B cell (primary cell): Measurements from ENCODE around the gene PUS10. TPM values are rescaled to one million over a fixed set of nuclear protein-coding genes. Genes with fewer than 3 reads are reported as not detected.

Source experiments
- ATAC-seq: fragments of 200-7000 bp; cut with Tn5 transposase; one replicate; pipeline ENCODE4 v1.10.0; 2021; ENCODE audit warnings: low read depth, mild to moderate bottlenecking, moderate number of reproducible peaks, moderate library complexity
- CTCF ChIA-PET: fragments of 350-600 bp; sonication (Branson Sonifier 250); formaldehyde crosslinking; loops from one replicate; lab custom pipeline; 2021; ENCODE audit warnings: antibody characterized with exemption, inconsistent platforms; lab: Charles Lee
- POLR2A ChIA-PET: fragments of 350-600 bp; sonication (Branson Sonifier 250); formaldehyde crosslinking; loops from one replicate; lab custom pipeline; 2021; ENCODE audit warnings: antibody characterized with exemption; lab: Charles Lee
- DNase-seq: peaks from one replicate; pipeline ENCODE4 v3.0.0; 2013
- H2AFZ ChIP-seq: 2 replicates; pipeline ENCODE4 v1.6.1; 2012; ENCODE audit warnings: mild to moderate bottlenecking, low read depth, low read length; ENCODE audit not compliant: insufficient read depth, poor library complexity, severe bottlenecking
- H3K27ac ChIP-seq, 2 donors: 1 replicate in 1 of 2; 2 replicates in 1 of 2; pipeline ENCODE4 v1.5.1; 2012 to 2013; ENCODE audit warnings: low read length in 2 of 2, mild to moderate bottlenecking in 2 of 2, moderate library complexity in 1 of 2
- H3K27me3 ChIP-seq, 4 experiments: fragments of 200-600 bp in 1 of 4; sonication (generic) in 1 of 4; replicated peaks in 1 of 4; 1 replicate in 2 of 4; 2 replicates in 2 of 4; pipeline versions ENCODE4 v1.6.1 to v1.7.0; 2013 to 2016; ENCODE audit warnings: low read length in 3 of 4, mild to moderate bottlenecking in 2 of 4, mixed read lengths in 1 of 4, moderate library complexity in 1 of 4; ENCODE audit not compliant: insufficient read depth in 4 of 4, control insufficient read depth in 3 of 4; ENCODE audit errors: control extremely low read depth in 1 of 4
- H3K36me3 ChIP-seq, 2 experiments: replicated peaks in 1 of 2; 1 replicate in 1 of 2; 2 replicates in 1 of 2; pipeline versions ENCODE4 v1.6.1 to v1.7.1; 2013; ENCODE audit warnings: low read length in 1 of 2; ENCODE audit not compliant: insufficient read depth in 2 of 2, control insufficient read depth in 1 of 2; ENCODE audit errors: control extremely low read depth in 1 of 2, extremely low read depth in 1 of 2
- H3K4me1 ChIP-seq, 2 donors: fragments of 200-600 bp in 1 of 2; sonication (generic) in 1 of 2; 1 replicate in 1 of 2; 2 replicates in 1 of 2; pipeline versions ENCODE4 v1.5.1 to v1.6.1; 2013 to 2017; ENCODE audit warnings: low read length in 2 of 2; ENCODE audit not compliant: control insufficient read depth in 2 of 2, insufficient read depth in 2 of 2
- H3K4me2 ChIP-seq: replicated peaks from 2 replicates; pipeline ENCODE3; 2012; ENCODE audit warnings: mild to moderate bottlenecking, low read depth, low read length; ENCODE audit not compliant: poor library complexity, severe bottlenecking
- H3K4me3 ChIP-seq, 5 experiments: fragments of 200-600 bp in 1 of 5; sonication (generic) in 1 of 5; 1 replicate in 3 of 5; 2 replicates in 2 of 5; pipeline versions ENCODE4 v1.5.1 to v1.7.0; 2011 to 2016; ENCODE audit warnings: low read length in 4 of 5, mild to moderate bottlenecking in 4 of 5, low read depth in 2 of 5, control low read depth in 1 of 5, moderate library complexity in 1 of 5; ENCODE audit not compliant: insufficient read depth in 1 of 5; ENCODE audit errors: control extremely low read depth in 1 of 5, extremely low read depth in 1 of 5
- H3K79me2 ChIP-seq: fragments of 200-600 bp; sonication (generic); one replicate; pipeline ENCODE4 v1.6.0; 2016; ENCODE audit warnings: low read length; ENCODE audit not compliant: control insufficient read depth, insufficient read depth
- H3K9ac ChIP-seq: fragments of 200-600 bp; sonication (generic); 2 replicates; pipeline ENCODE4 v1.6.1; 2017; ENCODE audit warnings: mild to moderate bottlenecking, low read length, moderate library complexity
- H3K9me3 ChIP-seq, 3 donors: one replicate each; pipeline versions ENCODE4 v1.6.1 to v1.7.1; 2013; ENCODE audit warnings: low read length in 2 of 3; ENCODE audit not compliant: control insufficient read depth in 2 of 3, insufficient read depth in 1 of 3; ENCODE audit errors: control extremely low read depth in 1 of 3
- H4K20me1 ChIP-seq: 2 replicates; pipeline ENCODE4 v1.6.0; 2012; ENCODE audit warnings: mild to moderate bottlenecking, low read length; ENCODE audit not compliant: insufficient read depth, control insufficient read depth, poor library complexity, severe bottlenecking
- H3K27ac Mint-ChIP-seq: one replicate; pipeline ENCODE4 v1.8.0; 2021; ENCODE audit warnings: mixed read lengths
- H3K27me3 Mint-ChIP-seq: one replicate; pipeline ENCODE4 v1.8.0; 2021; ENCODE audit warnings: mixed read lengths
- H3K4me1 Mint-ChIP-seq: one replicate; pipeline ENCODE4 v1.8.0; 2021; ENCODE audit warnings: mixed read lengths
- H3K4me3 Mint-ChIP-seq: one replicate; pipeline ENCODE4 v1.8.0; 2021; ENCODE audit warnings: mixed read lengths
- H3K9me3 Mint-ChIP-seq: one replicate; pipeline ENCODE4 v1.8.0; 2022; ENCODE audit warnings: mixed read lengths; ENCODE audit not compliant: insufficient read depth
- EZH2 ChIP-seq: IDR thresholded peaks from 2 replicates; pipeline ENCODE4 v1.6.1; 2012; ENCODE audit warnings: borderline replicate concordance, low read depth, mild to moderate bottlenecking, moderate library complexity, low read length; ENCODE audit not compliant: insufficient read depth, poor library complexity, severe bottlenecking
- WGBS: methylation state at CpG from one replicate; pipeline ENCODE4 v1.1.5; 2013; ENCODE audit warnings: missing lambda C conversion rate; ENCODE audit not compliant: insufficient coverage; 5-methylcytosine and 5-hydroxymethylcytosine counted together
- intact Hi-C: fragments of 100-400 bp; cut with micrococcal nuclease; formaldehyde crosslinking; loops from one replicate; pipeline ENCODE4 v1.10.0; 2022
- polyA plus RNA-seq: library from polyadenylated mRNA; depleted of rRNA; stranded (reverse); fragments of >200 nt; gene quantifications from 2 replicates; pipeline ENCODE4 v1.2.3, GENCODE V29; 2012
- total RNA-seq, 2 donors: library from RNA; stranded (reverse); fragments of 120-200 nt in 1 of 2; gene quantifications; 1 replicate in 1 of 2; 2 replicates in 1 of 2; pipeline versions ENCODE4 v1.2.3 to v1.2.4, GENCODE V29; 2013 to 2022
- TF ChIP-seq, protein P1 (sequence below): fragments of 200-600 bp; IDR thresholded peaks from one replicate; pipeline ENCODE4 v1.8.0; 2022; ENCODE audit warnings: antibody characterized with exemption, mild to moderate bottlenecking

Gene PUS10
- total and polyA plus RNA-seq, 2 donors (not counting 1 experiment from before 2014, with no cell fraction given): 3.2 to 7.1 TPM

DNA sequence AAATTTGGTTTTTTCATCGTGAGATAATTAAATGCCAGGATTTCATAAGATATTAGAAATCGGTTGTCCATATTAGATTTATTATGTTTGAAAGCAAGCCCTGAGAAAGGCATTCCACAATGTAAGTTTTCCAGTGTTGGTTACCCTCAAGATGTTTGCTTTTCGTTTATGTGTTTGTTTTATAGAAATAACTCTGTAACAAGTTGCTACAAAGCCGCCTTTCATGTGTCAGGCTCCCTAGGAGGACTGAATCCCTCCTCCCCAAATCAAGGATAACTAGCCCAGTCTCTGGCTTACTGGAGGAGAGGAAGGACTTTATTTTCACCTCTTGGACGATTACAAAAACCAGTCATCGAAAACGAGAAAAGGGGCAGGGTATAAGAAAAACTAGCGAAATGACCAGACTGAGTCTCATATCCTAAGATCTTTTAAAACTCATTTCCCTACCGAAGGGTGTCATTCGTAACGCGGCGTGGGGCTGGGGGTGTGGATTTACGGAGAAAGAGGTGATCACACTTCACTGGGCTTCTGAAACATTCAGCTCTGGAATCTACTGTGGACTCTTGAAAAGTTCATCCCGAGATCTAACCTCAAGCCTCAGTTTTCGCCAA, 1.6 kb downstream of the PUS10 start:
- no peaks in the 10 kb centered on the region for H3K27me3 Mint-ChIP-seq
- Histone ChIP-seq H3K4me1 (peaks cover 5 to 19% of the 10 kb centered on the region in 2 donors), H2AFZ (peak overlapping the region; percentile 99), H3K79me2 (peaks cover 48% of the 10 kb centered on the region), H3K4me3 (peak overlapping the region; percentile 81 to 98 (median 94)), H3K27ac (peak overlapping the region; percentile 69 to 84), H3K36me3 (peaks cover 0 to 5% of the 10 kb centered on the region in 2 experiments), H4K20me1 (peaks cover 4% of the 10 kb centered on the region), H3K27me3 (no peaks in the 10 kb centered on the region), H3K9me3 (no peaks in the 10 kb centered on the region), H3K9ac (peak overlapping the region; percentile 88), H3K4me2 (peak overlapping the region; percentile 84)
- H3K4me1 Mint-ChIP-seq: peaks cover 35% of the 10 kb centered on the region
- peak overlapping the region; percentile 100 for H3K4me3 Mint-ChIP-seq
- WGBS: 0% methylated on average over 2 of the region's 16 CpGs
- TF ChIP-seq EZH2: no peak
- TF ChIP-seq, protein P1, sequence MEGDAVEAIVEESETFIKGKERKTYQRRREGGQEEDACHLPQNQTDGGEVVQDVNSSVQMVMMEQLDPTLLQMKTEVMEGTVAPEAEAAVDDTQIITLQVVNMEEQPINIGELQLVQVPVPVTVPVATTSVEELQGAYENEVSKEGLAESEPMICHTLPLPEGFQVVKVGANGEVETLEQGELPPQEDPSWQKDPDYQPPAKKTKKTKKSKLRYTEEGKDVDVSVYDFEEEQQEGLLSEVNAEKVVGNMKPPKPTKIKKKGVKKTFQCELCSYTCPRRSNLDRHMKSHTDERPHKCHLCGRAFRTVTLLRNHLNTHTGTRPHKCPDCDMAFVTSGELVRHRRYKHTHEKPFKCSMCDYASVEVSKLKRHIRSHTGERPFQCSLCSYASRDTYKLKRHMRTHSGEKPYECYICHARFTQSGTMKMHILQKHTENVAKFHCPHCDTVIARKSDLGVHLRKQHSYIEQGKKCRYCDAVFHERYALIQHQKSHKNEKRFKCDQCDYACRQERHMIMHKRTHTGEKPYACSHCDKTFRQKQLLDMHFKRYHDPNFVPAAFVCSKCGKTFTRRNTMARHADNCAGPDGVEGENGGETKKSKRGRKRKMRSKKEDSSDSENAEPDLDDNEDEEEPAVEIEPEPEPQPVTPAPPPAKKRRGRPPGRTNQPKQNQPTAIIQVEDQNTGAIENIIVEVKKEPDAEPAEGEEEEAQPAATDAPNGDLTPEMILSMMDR: no peak
- DNase-seq: no peak
- H3K27ac Mint-ChIP-seq: peak overlapping the region; percentile 98
- ChIA-PET CTCF (interaction anchor here (1.2 kb wide), 1 partner anchor 15 kb away, joined by 3 read pairs; no protein-coding TSS in a partner anchor), POLR2A (interaction anchor here (1.2 kb wide), 1 partner anchor 23 kb away, joined by 4 read pairs; no protein-coding TSS in a partner anchor)
- intact Hi-C loops: loop anchor here (1.0 to 5.0 kb wide), 5 partner anchors 24 to 521 kb away; partner anchors contain the start of genes SANBR and XPO1
- ATAC-seq: no peak
- no peaks in the 10 kb centered on the region for H3K9me3 Mint-ChIP-seq

- ChIA-PET CTCF (interaction anchor here (1.2 kb wide), 1 partner anchor 15 kb away, joined by 3 read pairs; no protein-coding TSS in a partner anchor), POLR2A (no interaction called here)
- Mint-ChIP-seq H3K27me3 (no peaks in the 10 kb centered on the region), H3K4me1 (peaks cover 35% of the 10 kb centered on the region), H3K27ac (no peak overlapping the region), H3K9me3 (no peaks in the 10 kb centered on the region), H3K4me3 (peak overlapping the region; percentile 100)
- peaks cover under 1% of the 10 kb centered on the region for H4K20me1 ChIP-seq
- WGBS: no CpG with 5 or more reads among the region's 2 CpGs
- peak overlapping the region; percentile 84 for H3K4me2 ChIP-seq
- no peak overlapping the region for H3K27ac ChIP-seq
- ATAC-seq (no peak), DNase-seq (no peak)
- intact Hi-C loops: loop anchor here (2.0 to 5.0 kb wide), 3 partner anchors 23 to 521 kb away; partner anchors contain the start of gene XPO1
- H3K9ac ChIP-seq: peak overlapping the region; percentile 88
- peaks cover 43% of the 10 kb centered on the region for H3K79me2 ChIP-seq
- H3K27me3 ChIP-seq: no peaks in the 10 kb centered on the region
- TF ChIP-seq, protein P1: no peak
- no peak for TF ChIP-seq EZH2
- no peaks in the 10 kb centered on the region for H3K9me3 ChIP-seq
- peak overlapping the region; percentile 99 for H2AFZ ChIP-seq
- H3K4me1 ChIP-seq: peaks cover 5 to 19% of the 10 kb centered on the region in 2 donors
- no peak overlapping the region for H3K4me3 ChIP-seq
- H3K36me3 ChIP-seq: no peaks in the 10 kb centered on the region
Observed at GRCh38 chr2:61015976-61016375, 2.1 kb downstream of the PUS10 start.
